Epithelial cell of esophagus (primary cell): ENCODE measurements around the gene SMG6.

Experiments
- DNase-seq: peaks from one replicate; pipeline ENCODE4 v3.0.0; 2010; ENCODE audit warnings: low read depth
- H3K4me3 ChIP-seq: 2 replicates; pipeline ENCODE4 v1.5.1; 2011; ENCODE audit warnings: mild to moderate bottlenecking, low read length, control low read depth
- TF ChIP-seq, protein P1 (sequence below): IDR thresholded peaks from 2 replicates; pipeline ENCODE4 v1.5.1; 2011; ENCODE audit warnings: low read depth, mild to moderate bottlenecking, low read length, control low read depth, inconsistent platforms; ENCODE audit not compliant: insufficient read depth; ENCODE audit errors: missing control alignments

Gene SMG6

DNA sequence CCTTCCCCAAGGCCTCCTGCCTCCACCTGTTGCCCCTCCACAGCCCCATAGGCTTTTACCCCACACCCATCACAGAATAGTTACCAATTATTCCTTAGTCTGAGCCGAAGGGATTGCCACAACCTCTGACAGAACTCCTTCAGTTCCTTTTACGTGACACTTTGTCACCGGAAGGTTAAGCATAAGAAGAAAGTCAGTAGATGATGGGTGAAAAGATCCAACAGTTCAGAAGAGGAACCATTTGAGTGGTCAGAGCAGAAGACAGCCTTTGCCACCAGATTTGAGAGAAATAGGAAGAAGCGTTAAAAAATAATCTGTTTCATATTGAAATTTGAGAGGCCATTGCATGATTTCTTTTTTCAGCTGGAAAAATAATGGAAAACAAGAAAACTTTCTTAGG lies 1.3 kb upstream of the SMG6 start:
- DNase-seq: no peak
- TF ChIP-seq, protein P1, sequence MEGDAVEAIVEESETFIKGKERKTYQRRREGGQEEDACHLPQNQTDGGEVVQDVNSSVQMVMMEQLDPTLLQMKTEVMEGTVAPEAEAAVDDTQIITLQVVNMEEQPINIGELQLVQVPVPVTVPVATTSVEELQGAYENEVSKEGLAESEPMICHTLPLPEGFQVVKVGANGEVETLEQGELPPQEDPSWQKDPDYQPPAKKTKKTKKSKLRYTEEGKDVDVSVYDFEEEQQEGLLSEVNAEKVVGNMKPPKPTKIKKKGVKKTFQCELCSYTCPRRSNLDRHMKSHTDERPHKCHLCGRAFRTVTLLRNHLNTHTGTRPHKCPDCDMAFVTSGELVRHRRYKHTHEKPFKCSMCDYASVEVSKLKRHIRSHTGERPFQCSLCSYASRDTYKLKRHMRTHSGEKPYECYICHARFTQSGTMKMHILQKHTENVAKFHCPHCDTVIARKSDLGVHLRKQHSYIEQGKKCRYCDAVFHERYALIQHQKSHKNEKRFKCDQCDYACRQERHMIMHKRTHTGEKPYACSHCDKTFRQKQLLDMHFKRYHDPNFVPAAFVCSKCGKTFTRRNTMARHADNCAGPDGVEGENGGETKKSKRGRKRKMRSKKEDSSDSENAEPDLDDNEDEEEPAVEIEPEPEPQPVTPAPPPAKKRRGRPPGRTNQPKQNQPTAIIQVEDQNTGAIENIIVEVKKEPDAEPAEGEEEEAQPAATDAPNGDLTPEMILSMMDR: no peak
- no peak overlapping the region for H3K4me3 ChIP-seq

GRCh38 chr17:2302778-2303203 lies 794 bp downstream of the SMG6 start:
- peak overlapping the region; percentile 85 for H3K4me3 ChIP-seq
- TF ChIP-seq, protein P1: no peak
- DNase-seq: peak; percentile 24

GRCh38 chr17:2299756-2300155 lies 3.8 kb downstream of the SMG6 start:
- no peak for DNase-seq
- TF ChIP-seq, protein P1: no peak
- H3K4me3 ChIP-seq: no peak overlapping the region

DNA sequence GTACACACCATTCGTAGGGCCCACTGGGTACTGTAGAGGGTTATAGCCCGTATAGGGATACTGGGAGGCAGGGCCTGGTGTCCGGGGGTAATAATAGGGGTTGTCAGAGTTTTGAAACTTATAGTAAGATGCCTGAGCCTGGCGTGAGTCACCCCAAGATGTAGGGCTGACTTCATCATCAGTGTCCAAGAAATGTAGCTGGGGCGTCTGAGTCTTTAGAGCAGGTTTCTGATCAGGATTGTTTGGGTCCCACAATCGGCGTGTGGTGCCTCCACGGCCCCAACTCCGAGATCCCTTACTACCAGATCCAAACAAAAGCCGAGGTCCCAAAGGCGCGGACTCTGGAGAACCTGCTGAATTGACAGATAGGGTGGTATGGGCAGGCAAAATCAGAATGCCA lies 4.4 kb downstream of the SMG6 start:
- no peak overlapping the region for H3K4me3 ChIP-seq
- TF ChIP-seq, protein P1: no peak
- DNase-seq: no peak

DNA sequence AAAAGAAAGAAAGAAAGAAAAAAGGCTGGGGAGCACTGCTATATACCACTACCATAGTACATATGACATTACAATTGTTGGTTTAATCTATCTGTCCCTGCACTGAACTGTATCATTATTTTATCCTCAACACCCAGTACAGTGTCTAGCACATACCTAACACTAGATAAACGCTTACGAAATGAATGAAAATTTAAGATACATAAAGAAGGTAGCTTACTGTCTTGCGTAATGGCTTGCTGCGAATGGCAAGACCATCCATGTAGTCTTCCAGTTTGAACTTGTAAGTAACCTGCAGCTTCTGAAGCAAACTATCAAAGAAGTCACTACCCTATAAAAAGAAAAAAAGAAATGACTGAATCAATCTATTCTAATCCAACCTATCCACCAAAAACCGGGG lies 6.6 kb downstream of the SMG6 start:
- DNase-seq: peak; percentile 68
- TF ChIP-seq, protein P1: no peak

DNA sequence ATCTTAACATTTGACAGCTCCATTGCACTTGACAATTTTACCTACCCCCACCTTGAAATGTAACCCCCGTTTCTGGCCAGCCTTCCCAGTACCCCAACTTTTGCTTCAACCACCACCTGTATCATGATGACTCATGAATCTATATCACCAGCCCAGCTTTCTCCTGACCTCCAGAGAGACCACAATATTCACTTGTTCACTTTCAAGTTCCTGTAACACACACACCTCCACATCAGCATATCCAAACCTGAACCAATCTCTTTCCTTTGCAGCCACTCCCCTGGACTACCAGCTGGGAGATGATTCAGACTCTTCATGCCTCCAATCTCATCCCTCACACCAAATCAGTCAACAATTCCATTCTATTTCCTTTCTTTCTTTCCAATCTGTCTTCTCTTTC lies 8.0 kb downstream of the SMG6 start:
- TF ChIP-seq, protein P1: no peak
- H3K4me3 ChIP-seq: no peak overlapping the region
- DNase-seq: peak; percentile 55

More for the DNA sequence above, 6.6 kb downstream of the SMG6 start:
- H3K4me3 ChIP-seq: no peak overlapping the region

GRCh38 chr17:2292100-2292499 lies 11.5 kb downstream of the SMG6 start:
- TF ChIP-seq, protein P1: no peak
- DNase-seq: peak; percentile 21
- no peak overlapping the region for H3K4me3 ChIP-seq
